PFSK-1 (cell line): ENCODE measurements around the gene TRIM44.

Experiments
- FOXP2 ChIP-seq: optimal IDR thresholded peaks from 2 replicates; pipeline ENCODE3; 2011; ENCODE audit warnings: borderline replicate concordance, control low read depth, inconsistent platforms; ENCODE audit not compliant: insufficient read depth; ENCODE audit errors: extremely low read length, extremely low read depth
- POLR2AphosphoS5 ChIP-seq: IDR thresholded peaks from 2 replicates; pipeline ENCODE4 v1.6.1; 2012; ENCODE audit warnings: low read depth, mild to moderate bottlenecking, control low read depth, low read length, moderate library complexity
- SIN3A ChIP-seq: IDR thresholded peaks from 2 replicates; pipeline ENCODE4 v1.6.1; 2012; ENCODE audit warnings: mild to moderate bottlenecking, low read length, moderate library complexity, borderline replicate concordance; ENCODE audit not compliant: insufficient read depth
- TAF1 ChIP-seq: IDR thresholded peaks from 2 replicates; pipeline ENCODE4 v1.6.1; 2012; ENCODE audit warnings: low read length, control low read depth, borderline replicate concordance; ENCODE audit not compliant: insufficient read depth
- TF ChIP-seq, protein P1 (sequence below), 2 experiments: IDR thresholded peaks; 2 replicates each; pipeline versions ENCODE4 v1.6.1 to v1.8.0; 2011 to 2012; ENCODE audit warnings: low read depth in 2 of 2, low read length in 2 of 2, control low read depth in 1 of 2, inconsistent platforms in 1 of 2, mild to moderate bottlenecking in 1 of 2, moderate library complexity in 1 of 2; ENCODE audit not compliant: insufficient read depth in 1 of 2

The TRIM44 gene

DNA sequence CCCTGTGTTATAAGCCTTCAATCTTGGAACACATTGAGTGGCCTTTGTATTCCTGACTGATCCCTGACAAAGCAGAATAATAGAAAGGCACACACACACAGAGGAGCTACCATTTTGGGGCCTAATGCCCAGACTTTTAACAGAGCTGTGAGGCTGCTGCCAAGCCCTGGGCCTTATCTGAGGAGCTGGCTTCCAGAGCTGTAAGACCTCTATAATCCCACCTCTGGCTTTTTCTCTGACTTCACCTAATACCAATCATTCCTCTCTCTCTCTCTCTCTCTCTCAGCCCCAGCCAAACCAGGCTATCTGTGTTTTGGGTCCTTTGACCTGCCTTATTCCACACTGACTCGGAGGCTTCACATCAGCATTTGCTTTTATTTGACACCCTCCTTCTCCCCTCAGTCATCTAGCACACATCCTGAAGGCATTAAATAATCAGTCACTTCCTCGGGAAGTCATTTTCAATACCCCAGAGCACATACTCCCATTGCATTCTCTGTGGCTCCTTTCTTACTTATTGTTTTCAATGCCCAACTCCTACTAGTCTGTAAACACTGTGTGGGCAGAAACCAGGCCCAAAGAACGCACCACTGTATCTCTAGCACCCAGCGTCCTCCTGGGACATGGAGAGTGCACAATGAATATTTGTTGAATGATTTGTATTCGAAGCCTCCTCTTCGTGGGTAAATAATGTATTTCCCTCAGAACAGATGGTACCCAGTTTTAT is 21.2 kb upstream of the TRIM44 start:
- TF ChIP-seq, protein P1, sequence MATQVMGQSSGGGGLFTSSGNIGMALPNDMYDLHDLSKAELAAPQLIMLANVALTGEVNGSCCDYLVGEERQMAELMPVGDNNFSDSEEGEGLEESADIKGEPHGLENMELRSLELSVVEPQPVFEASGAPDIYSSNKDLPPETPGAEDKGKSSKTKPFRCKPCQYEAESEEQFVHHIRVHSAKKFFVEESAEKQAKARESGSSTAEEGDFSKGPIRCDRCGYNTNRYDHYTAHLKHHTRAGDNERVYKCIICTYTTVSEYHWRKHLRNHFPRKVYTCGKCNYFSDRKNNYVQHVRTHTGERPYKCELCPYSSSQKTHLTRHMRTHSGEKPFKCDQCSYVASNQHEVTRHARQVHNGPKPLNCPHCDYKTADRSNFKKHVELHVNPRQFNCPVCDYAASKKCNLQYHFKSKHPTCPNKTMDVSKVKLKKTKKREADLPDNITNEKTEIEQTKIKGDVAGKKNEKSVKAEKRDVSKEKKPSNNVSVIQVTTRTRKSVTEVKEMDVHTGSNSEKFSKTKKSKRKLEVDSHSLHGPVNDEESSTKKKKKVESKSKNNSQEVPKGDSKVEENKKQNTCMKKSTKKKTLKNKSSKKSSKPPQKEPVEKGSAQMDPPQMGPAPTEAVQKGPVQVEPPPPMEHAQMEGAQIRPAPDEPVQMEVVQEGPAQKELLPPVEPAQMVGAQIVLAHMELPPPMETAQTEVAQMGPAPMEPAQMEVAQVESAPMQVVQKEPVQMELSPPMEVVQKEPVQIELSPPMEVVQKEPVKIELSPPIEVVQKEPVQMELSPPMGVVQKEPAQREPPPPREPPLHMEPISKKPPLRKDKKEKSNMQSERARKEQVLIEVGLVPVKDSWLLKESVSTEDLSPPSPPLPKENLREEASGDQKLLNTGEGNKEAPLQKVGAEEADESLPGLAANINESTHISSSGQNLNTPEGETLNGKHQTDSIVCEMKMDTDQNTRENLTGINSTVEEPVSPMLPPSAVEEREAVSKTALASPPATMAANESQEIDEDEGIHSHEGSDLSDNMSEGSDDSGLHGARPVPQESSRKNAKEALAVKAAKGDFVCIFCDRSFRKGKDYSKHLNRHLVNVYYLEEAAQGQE (IDR thresholded peaks at IDR 0.05; ENCODE audit: insufficient read depth in 1 of 2, low read depth in 2 of 2, low read length in 2 of 2), result no peak
- TF ChIP-seq SIN3A (no peak), FOXP2 (no peak), POLR2AphosphoS5 (no peak), TAF1 (no peak)

GRCh38 chr11:35641964-35642363 is 20.6 kb upstream of the TRIM44 start:
- TF ChIP-seq TAF1, result no peak
- TF ChIP-seq SIN3A, result no peak
- TF ChIP-seq, protein P1 (IDR thresholded peaks at IDR 0.05; ENCODE audit: insufficient read depth in 1 of 2, low read depth in 2 of 2, low read length in 2 of 2), result no peak
- no peak for TF ChIP-seq POLR2AphosphoS5
- no peak for TF ChIP-seq FOXP2

DNA sequence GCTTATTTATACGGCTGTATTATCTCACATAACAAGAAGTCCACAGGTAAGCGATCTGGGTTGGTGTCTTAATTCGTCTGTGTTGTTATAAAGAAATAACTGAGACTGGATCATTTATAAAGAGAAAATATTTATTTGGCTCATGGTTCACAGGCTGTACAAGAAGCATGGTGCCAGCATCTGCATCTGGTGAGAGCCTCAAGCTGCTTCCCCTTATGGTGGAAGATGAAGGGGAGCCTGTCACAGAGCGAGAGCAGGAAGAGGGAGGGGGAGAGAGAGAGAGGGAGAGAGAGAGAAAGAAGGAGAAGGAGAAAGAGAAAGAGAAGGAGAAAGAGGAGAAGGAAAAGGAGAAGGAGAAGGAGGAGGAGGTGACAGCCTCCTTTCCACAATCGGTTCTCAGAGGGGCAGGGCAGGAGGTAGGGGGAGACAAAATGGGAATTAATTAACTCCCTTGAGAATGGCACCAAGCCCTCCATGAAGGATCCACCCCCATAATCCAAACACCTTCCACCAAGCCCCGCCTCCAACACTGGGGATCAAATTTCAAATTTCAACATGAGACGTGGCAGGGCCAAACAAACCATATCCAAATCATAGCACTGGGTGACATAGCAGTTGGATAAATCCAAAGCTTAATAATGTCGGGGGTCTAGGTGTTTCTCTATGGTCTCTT is 15.0 kb upstream of the TRIM44 start:
- no peak for TF ChIP-seq POLR2AphosphoS5
- TF ChIP-seq, protein P1 (IDR thresholded peaks at IDR 0.05; ENCODE audit: insufficient read depth in 1 of 2, low read depth in 2 of 2, low read length in 2 of 2), result no peak
- TF ChIP-seq SIN3A, result no peak
- no peak for TF ChIP-seq FOXP2
- TF ChIP-seq TAF1, result no peak

GRCh38 chr11:35650006-35650405 is 12.6 kb upstream of the TRIM44 start:
- TF ChIP-seq POLR2AphosphoS5 (no peak), TAF1 (no peak), FOXP2 (no peak), SIN3A (no peak)
- TF ChIP-seq, protein P1 (IDR thresholded peaks at IDR 0.05; ENCODE audit: insufficient read depth in 1 of 2, low read depth in 2 of 2, low read length in 2 of 2), result no peak
